ENCODE measurements around the gene CTU2.

GRCh38 chr16:88748364-88748763 lies 42.1 kb downstream of the CTU2 start:
- TF ChIP-seq, protein P1, sequence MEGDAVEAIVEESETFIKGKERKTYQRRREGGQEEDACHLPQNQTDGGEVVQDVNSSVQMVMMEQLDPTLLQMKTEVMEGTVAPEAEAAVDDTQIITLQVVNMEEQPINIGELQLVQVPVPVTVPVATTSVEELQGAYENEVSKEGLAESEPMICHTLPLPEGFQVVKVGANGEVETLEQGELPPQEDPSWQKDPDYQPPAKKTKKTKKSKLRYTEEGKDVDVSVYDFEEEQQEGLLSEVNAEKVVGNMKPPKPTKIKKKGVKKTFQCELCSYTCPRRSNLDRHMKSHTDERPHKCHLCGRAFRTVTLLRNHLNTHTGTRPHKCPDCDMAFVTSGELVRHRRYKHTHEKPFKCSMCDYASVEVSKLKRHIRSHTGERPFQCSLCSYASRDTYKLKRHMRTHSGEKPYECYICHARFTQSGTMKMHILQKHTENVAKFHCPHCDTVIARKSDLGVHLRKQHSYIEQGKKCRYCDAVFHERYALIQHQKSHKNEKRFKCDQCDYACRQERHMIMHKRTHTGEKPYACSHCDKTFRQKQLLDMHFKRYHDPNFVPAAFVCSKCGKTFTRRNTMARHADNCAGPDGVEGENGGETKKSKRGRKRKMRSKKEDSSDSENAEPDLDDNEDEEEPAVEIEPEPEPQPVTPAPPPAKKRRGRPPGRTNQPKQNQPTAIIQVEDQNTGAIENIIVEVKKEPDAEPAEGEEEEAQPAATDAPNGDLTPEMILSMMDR (IDR thresholded peaks at IDR 0.05) = no peak
- no peak for TF ChIP-seq POLR2A (IDR thresholded peaks at IDR 0.05)
